ENCODE data around the gene SOWAHA. TPM values are rescaled to one million over a fixed set of nuclear protein-coding genes. Genes with fewer than 3 reads are reported as not detected.

SOWAHA gene
- total RNA-seq, 1 donor from 2014 or later: 0.18 TPM

DNA sequence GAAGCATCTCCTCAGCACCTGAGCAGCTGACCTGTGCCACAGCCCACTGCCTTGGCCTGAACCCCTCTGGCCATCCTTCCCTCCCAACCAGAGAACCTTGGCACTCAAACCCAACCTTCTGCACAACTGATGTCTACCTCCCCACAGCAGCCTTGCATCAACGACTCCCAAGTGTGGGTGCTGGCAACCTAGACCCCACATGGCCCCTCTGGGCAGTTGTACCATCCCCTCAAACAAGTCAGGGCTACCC lies 46.4 kb upstream of the SOWAHA start:
- H3K9me3 ChIP-seq: no peaks in the 10 kb centered on the region
- intact Hi-C loops (cut with DNase I): no loop called here
- H3K27ac ChIP-seq: no peak overlapping the region
- H3K36me3 ChIP-seq: peaks cover 34% of the 10 kb centered on the region
- peaks cover 29% of the 10 kb centered on the region for H3K4me1 ChIP-seq
- no peak overlapping the region for H3K4me3 ChIP-seq
- ATAC-seq (no peak), DNase-seq (no peak)
- H3K27me3 ChIP-seq (ENCODE audit: low read depth): no peaks in the 10 kb centered on the region
- TF ChIP-seq, protein P1, sequence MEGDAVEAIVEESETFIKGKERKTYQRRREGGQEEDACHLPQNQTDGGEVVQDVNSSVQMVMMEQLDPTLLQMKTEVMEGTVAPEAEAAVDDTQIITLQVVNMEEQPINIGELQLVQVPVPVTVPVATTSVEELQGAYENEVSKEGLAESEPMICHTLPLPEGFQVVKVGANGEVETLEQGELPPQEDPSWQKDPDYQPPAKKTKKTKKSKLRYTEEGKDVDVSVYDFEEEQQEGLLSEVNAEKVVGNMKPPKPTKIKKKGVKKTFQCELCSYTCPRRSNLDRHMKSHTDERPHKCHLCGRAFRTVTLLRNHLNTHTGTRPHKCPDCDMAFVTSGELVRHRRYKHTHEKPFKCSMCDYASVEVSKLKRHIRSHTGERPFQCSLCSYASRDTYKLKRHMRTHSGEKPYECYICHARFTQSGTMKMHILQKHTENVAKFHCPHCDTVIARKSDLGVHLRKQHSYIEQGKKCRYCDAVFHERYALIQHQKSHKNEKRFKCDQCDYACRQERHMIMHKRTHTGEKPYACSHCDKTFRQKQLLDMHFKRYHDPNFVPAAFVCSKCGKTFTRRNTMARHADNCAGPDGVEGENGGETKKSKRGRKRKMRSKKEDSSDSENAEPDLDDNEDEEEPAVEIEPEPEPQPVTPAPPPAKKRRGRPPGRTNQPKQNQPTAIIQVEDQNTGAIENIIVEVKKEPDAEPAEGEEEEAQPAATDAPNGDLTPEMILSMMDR (IDR thresholded peaks at IDR 0.05): no peak

DNA sequence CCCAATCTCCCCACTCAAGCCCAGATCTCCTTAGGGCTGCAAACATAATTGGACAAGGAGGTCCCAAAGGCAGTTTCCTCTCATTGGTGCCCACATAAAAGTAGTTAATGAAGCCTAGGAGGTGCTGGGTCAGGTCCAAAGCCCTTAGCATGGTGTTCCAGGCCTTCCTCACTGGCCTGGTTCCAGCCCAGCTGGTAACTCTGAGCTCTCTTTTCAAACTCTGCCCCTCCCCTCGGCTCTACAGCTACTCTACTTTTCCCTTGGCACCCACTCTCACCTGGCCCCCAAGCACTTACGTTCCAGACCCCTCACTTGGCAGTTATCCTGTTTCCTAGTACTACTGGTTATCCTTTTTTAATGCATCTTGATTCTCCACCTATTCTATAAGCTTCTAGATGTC lies 46.0 kb upstream of the SOWAHA start:
- TF ChIP-seq, protein P1 (IDR thresholded peaks at IDR 0.05): no peak
- Histone ChIP-seq H3K9me3 (no peaks in the 10 kb centered on the region), H3K4me3 (no peak overlapping the region), H3K27ac (no peak overlapping the region), H3K27me3 (ENCODE audit: low read depth) (no peaks in the 10 kb centered on the region), H3K36me3 (peaks cover 30% of the 10 kb centered on the region), H3K4me1 (peaks cover 31% of the 10 kb centered on the region)
- DNase-seq: no peak
- intact Hi-C loops (cut with DNase I): no loop called here
- no peak for ATAC-seq

DNA sequence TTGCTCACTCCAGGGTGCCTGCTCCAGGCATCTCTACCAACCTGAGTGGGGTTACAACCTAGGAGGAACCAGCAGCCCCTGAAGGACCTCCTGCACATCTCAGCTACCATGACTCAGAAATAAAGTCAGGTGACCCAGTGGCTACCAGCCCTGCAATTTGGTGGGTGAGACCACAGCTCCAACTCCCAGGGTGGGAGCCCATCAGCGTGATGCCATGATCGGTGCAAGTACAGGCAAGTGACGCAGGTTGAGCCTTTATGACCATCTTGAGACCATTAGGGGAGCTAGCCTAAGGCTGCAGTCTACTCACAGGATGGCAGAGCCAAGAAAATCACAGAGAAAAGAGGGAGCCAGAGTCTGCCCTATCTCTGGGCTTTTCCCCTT lies 44.6 kb upstream of the SOWAHA start:
- TF ChIP-seq, protein P1 (IDR thresholded peaks at IDR 0.05): no peak
- peaks cover 31% of the 10 kb centered on the region for H3K4me1 ChIP-seq
- ATAC-seq (no peak), DNase-seq (no peak)
- no peaks in the 10 kb centered on the region for H3K27me3 ChIP-seq (ENCODE audit: low read depth)
- intact Hi-C loops (cut with DNase I): no loop called here
- no peak overlapping the region for H3K4me3 ChIP-seq
- peaks cover 17% of the 10 kb centered on the region for H3K36me3 ChIP-seq
- H3K27ac ChIP-seq: no peak overlapping the region
- no peaks in the 10 kb centered on the region for H3K9me3 ChIP-seq

DNA sequence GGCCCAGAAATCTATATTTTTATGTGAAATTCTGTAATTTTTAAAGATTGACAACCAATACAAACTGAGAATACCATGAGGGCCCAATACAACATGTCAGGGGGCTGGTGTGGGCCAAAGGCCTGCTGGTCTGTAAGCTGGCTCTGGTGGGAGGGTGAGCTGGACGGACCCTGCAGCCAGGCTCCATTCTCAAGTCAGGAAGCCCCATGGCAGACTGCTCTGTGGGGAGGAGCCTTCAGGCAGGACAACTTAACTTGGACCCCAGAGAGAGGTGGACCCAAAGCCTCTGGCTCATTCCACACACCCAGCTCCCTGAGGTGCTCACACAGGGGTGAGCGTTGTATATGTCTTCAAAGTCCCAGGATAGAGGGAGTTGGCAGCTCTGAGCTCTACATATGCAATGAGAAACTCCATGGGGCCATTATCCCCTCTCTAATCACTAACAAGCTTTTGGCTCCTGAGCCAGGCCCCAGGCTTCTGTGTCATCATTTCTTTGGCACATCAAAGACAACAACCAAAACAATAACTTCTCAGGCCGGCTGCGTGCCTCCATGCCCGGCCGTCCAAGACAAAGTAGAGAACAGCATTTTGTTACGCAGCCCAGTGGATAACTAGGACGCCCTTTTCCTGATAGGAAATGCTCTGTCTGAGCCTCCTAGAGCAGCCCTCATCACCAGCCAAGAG lies 42.5 kb upstream of the SOWAHA start:
- no peak for ATAC-seq
- Histone ChIP-seq H3K4me3 (no peak overlapping the region), H3K36me3 (no peaks in the 10 kb centered on the region), H3K27me3 (ENCODE audit: low read depth) (no peaks in the 10 kb centered on the region), H3K9me3 (no peaks in the 10 kb centered on the region), H3K27ac (peak overlapping the region; percentile 57), H3K4me1 (peaks cover 38% of the 10 kb centered on the region)
- no peak for DNase-seq
- intact Hi-C loops (cut with DNase I): no loop called here
- TF ChIP-seq, protein P1 (IDR thresholded peaks at IDR 0.05): no peak

DNA sequence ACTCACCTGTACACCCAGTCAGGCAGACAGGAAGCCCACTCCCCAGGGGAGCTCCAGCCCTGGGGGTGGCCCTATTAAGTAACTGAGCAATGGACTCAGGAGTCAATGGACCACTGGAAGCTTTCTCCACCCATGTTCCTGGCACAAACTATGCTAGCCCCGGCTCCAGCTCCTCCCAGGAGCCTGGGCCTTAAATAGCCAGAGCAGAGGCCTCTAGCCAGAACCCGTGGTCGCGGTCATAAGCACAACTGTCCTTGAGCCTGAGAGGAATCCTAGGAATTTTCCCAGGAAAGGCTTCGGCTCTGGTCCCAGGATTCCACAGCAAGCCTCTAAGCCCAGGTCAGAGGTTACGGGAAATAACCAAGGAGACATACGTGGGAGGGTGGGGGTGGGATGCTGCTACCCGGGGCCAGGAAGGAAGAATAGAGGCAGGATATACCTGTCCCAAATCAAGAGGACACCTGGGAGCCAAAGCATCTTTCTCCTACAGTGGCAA lies 41.6 kb upstream of the SOWAHA start:
- Histone ChIP-seq H3K4me1 (peaks cover 47% of the 10 kb centered on the region), H3K9me3 (no peaks in the 10 kb centered on the region), H3K4me3 (no peak overlapping the region), H3K27ac (peak overlapping the region; percentile 57), H3K36me3 (no peaks in the 10 kb centered on the region), H3K27me3 (ENCODE audit: low read depth) (no peaks in the 10 kb centered on the region)
- no peak for DNase-seq
- ATAC-seq: peak in 1 of 2 donors; percentile 6
- intact Hi-C loops (cut with DNase I): no loop called here
- TF ChIP-seq, protein P1 (IDR thresholded peaks at IDR 0.05): no peak
